Esophagus squamous epithelium (tissue), 5 donors: Measurements from ENCODE around the gene SOCS4. TPM values are rescaled to one million over a fixed set of nuclear protein-coding genes. Genes with fewer than 3 reads are reported as not detected.

Experiments used
- DNase-seq: peaks from one replicate; lab custom pipeline; 2025; lab: John Stamatoyannopoulos, UW
- H3K27ac ChIP-seq, 4 donors: fragments of 200-600 bp; sonication (generic); one replicate each; pipeline ENCODE4 v1.5.1; 2016 to 2019; ENCODE audit warnings: mild to moderate bottlenecking in 1 of 4
- H3K27me3 ChIP-seq, 4 donors: fragments of 200-600 bp; sonication (generic); 1 replicate in 3 of 4; 2 replicates in 1 of 4; pipeline versions ENCODE4 v1.5.1 to v1.6.0; 2017 to 2021; ENCODE audit warnings: antibody characterized with exemption in 1 of 4
- H3K36me3 ChIP-seq, 3 donors: fragments of 200-600 bp; sonication (generic); one replicate each; pipeline ENCODE4 v1.5.1; 2016 to 2019
- H3K4me1 ChIP-seq, 3 donors: fragments of 200-600 bp; sonication (generic); one replicate each; pipeline ENCODE4 v1.5.1; 2017 to 2019
- H3K4me3 ChIP-seq, 4 donors: fragments of 200-600 bp; sonication (generic); 1 replicate in 3 of 4; 2 replicates in 1 of 4; pipeline ENCODE4 v1.5.1; 2016 to 2019; ENCODE audit warnings: mild to moderate bottlenecking in 2 of 4, moderate library complexity in 1 of 4
- H3K9me3 ChIP-seq, 3 donors: fragments of 200-600 bp; sonication (generic); one replicate each; pipeline ENCODE4 v1.5.1; 2016 to 2019
- CTCF ChIP-seq, 6 experiments: fragments of 450-650 bp in 4 of 6; fragments of 200-600 bp in 2 of 6; sonication (generic) in 2 of 6; IDR thresholded peaks; one replicate each; pipeline ENCODE4 v1.5.1; 2016 to 2019; ENCODE audit warnings: antibody characterized with exemption in 6 of 6, mild to moderate bottlenecking in 4 of 6, moderate library complexity in 4 of 6
- POLR2A ChIP-seq, 4 donors: fragments of 450-650 bp; IDR thresholded peaks; one replicate each; pipeline ENCODE4 v1.6.1; 2017; ENCODE audit warnings: antibody characterized with exemption in 4 of 4, mild to moderate bottlenecking in 4 of 4, moderate library complexity in 3 of 4
- WGBS, 2 donors: methylation state at CpG; one replicate each; pipeline ENCODE4 v1.1.5; 2018; 5-methylcytosine and 5-hydroxymethylcytosine counted together
- intact Hi-C: fragments of 100-400 bp; cut with DNase I; formaldehyde crosslinking; loops from one replicate; pipeline ENCODE4 v1.15.0; 2022
- total RNA-seq, 4 donors: library from RNA; depleted of rRNA; stranded (reverse); fragments of >200 nt; gene quantifications; one replicate each; pipeline ENCODE4 v1.1.0, GENCODE V29; 2016
- donor health status: DM: yes; HTN: yes; CAD: no.

Gene SOCS4
- total RNA-seq, 4 donors from 2014 or later = 5.9 to 20.1 (median 12.1) TPM

- Histone ChIP-seq H3K36me3 (no peaks in the 10 kb centered on the region), H3K27me3 (no peaks in the 10 kb centered on the region), H3K4me1 (peaks cover 0 to 52% (median 0%) of the 10 kb centered on the region in 3 donors), H3K4me3 (no peak overlapping the region), H3K27ac (peak overlapping the region in 3 of 4 donors; percentile 28 to 72 (median 61)), H3K9me3 (no peaks in the 10 kb centered on the region)
- no peak for TF ChIP-seq CTCF (IDR thresholded peaks at IDR 0.05)
- DNase-seq = no peak
- intact Hi-C loops = no loop called here
Observed at GRCh38 chr14:55088356-55088755, 61.3 kb downstream of the SOCS4 start.

- H3K36me3 ChIP-seq = no peaks in the 10 kb centered on the region
- DNase-seq = no peak
- 79 to 86% methylated on average over 3 to 4 of the region's 4 CpGs for WGBS, 2 donors
- no peak overlapping the region for H3K4me3 ChIP-seq
- H3K27me3 ChIP-seq = no peaks in the 10 kb centered on the region
- no peak overlapping the region for H3K27ac ChIP-seq
- H3K9me3 ChIP-seq = no peaks in the 10 kb centered on the region
- peaks cover 0 to 42% (median 0%) of the 10 kb centered on the region in 3 donors for H3K4me1 ChIP-seq
- TF ChIP-seq CTCF (IDR thresholded peaks at IDR 0.05) = no peak
- TF ChIP-seq POLR2A (IDR thresholded peaks at IDR 0.05) = no peak
- intact Hi-C loops = loop anchor here (5.0 kb wide), 2 partner anchors 40 to 70 kb away; no protein-coding TSS in a partner anchor
Observed at GRCh38 chr14:55092341-55092740, 65.3 kb downstream of the SOCS4 start.

- Histone ChIP-seq H3K4me1 (peaks cover 0 to 46% (median 16%) of the 10 kb centered on the region in 3 donors), H3K27ac (no peak overlapping the region), H3K36me3 (no peaks in the 10 kb centered on the region), H3K27me3 (no peaks in the 10 kb centered on the region), H3K9me3 (no peaks in the 10 kb centered on the region), H3K4me3 (no peak overlapping the region)
- intact Hi-C loops = loop anchor here (5.0 kb wide), 2 partner anchors 38 to 68 kb away; no protein-coding TSS in a partner anchor
- WGBS, 2 donors = 65 to 75% methylated on average over 9 of the region's 9 CpGs
- DNase-seq = no peak
- TF ChIP-seq POLR2A (IDR thresholded peaks at IDR 0.05) (no peak), CTCF (IDR thresholded peaks at IDR 0.05) (no peak)
Observed at GRCh38 chr14:55094292-55095157, 67.5 kb downstream of the SOCS4 start.

- Histone ChIP-seq H3K27me3 (no peaks in the 10 kb centered on the region), H3K36me3 (no peaks in the 10 kb centered on the region), H3K27ac (peak overlapping the region; percentile 76 to 99 (median 82)), H3K9me3 (no peaks in the 10 kb centered on the region), H3K4me1 (peaks cover 20 to 63% (median 49%) of the 10 kb centered on the region in 3 donors), H3K4me3 (no peak overlapping the region)
- no peak for TF ChIP-seq CTCF (IDR thresholded peaks at IDR 0.05)
- TF ChIP-seq POLR2A (IDR thresholded peaks at IDR 0.05) = no peak
- no peak for DNase-seq
- intact Hi-C loops = no loop called here
- WGBS, 2 donors = 47 to 62% methylated on average over 4 to 5 of the region's 5 CpGs
Observed at GRCh38 chr14:55097881-55098560, 71.0 kb downstream of the SOCS4 start.

GRCh38 chr14:55098561-55098898, 71.5 kb downstream of the SOCS4 start:
- H3K4me3 ChIP-seq = no peak overlapping the region
- intact Hi-C loops = no loop called here

More at GRCh38 chr14:55098561-55098898, 71.5 kb downstream of the SOCS4 start:
- H3K4me1 ChIP-seq = peaks cover 25 to 68% (median 54%) of the 10 kb centered on the region in 3 donors
- DNase-seq = no peak
- no peaks in the 10 kb centered on the region for H3K27me3 ChIP-seq
- H3K9me3 ChIP-seq = no peaks in the 10 kb centered on the region
- peak overlapping the region; percentile 76 to 99 (median 82) for H3K27ac ChIP-seq
- 83 to 94% methylated on average over 1 of the region's 1 CpG for WGBS, 2 donors
- no peaks in the 10 kb centered on the region for H3K36me3 ChIP-seq
- TF ChIP-seq POLR2A (IDR thresholded peaks at IDR 0.05) = no peak
- TF ChIP-seq CTCF (IDR thresholded peaks at IDR 0.05) = no peak
